Measurements from ENCODE around the gene STIMATE.

STIMATE gene

DNA sequence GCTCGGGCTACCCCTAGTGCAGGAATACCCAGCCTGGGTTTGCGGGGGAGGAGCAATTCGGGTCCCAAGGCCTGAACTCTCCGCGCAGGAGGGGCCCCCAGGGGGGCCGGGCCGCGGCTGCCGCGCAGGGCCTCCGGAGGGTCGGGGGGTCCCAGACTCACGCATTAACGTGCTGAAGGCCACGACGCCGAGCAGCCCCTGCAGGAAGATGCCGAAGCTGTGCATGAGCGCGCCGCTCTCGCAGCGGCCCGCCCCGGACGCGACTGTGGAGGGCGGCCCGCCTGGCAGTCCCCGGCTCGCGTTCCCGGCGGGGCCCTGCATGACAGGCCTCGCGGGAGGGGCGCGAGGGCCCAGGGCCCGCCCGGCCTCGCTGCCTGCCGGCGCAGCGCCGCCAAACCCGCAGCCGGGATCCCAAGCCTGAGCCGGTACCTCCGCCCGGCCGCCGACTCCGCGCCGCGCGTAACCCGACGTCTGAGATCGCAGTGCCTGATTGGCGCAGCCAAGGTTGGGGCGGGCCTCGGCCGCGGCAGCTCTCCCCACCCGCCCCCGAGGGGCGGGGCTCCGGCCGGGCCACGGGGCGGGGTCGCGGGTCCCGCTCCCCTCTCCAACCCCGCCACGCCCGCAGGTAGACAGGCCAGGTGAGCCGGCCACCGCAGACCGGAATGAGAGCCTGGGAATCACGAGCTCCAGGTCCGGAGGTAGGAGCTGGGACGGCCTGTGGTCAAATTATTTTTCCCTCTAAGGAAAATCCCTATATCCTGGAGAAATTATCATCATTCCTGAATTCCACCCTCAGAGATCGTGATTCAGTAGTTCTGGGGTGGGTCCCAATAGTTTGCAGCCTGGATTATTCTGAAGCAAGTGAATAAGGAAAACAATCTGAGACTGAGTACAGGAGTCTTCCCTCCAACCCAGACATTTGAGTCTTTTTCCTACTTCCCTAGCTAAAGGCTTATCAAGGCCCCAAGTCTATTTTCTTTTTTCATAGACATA, at the start of gene STIMATE:
TSS of gene STIMATE (minus strand) at position 419 of the 993 bp plus-strand sequence. CDS start at position 321, 98 bp downstream.
- DNase-seq: peak; percentile 76

DNA sequence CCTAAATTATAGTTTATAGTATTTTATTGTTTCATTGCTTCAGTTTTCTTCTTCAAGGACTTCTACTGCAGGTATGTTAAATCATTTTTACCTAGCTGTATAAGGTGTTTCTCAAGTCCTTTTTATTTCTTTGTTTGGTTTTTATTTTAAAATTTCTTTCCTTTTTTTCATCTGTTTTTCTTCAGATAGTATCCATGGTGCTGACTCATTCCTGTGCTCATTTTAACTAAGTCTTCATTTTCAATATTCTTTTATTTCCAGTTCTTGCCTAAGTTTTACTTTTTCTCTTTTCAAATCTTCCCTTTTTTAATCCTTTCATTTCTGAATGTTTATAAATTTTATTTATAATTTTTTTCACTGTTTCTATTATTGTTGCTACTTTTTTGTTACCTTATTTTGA, 42.3 kb upstream of the STIMATE start:
- no peak for DNase-seq

DNA sequence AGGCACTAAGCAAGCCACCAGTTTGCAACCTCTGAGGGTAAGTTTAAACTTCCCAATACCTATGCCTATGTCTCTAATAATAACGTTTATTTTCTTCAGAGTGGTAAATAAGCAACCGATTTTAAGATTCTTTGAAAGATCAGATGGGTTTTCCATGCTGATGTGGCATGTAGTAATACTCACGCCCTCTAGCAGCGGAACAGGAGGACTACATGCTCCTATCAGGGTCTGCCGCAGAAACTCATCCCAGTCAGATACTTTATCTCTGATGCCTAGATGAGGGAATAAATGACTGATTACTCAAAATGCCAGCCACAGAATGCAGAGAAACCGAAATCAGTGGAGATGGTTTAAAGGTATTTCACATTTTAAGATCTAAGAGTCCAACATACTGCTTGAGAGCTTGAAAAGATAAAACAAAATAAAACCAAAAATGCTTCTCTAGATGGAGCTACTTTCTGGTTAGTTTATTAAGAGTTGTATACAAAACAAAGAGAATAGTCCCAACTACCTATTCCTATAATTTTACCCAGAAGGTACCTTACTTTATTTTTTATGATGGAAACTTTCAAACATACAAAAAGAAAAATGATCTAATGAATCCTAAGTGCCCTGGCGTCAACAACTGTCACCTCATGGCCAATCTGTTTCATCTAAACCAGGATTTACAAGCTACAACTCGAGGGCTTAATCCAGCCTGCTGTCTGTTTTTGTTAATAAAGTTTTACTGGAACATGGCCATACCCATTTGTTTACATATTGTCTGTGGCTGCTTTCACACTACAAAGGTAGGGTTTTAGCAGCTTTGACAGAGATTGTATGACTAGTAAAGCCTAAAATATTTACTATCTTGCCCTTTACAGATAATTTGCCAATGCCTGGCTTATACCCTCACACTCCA, 37.5 kb upstream of the STIMATE start:
- peak; percentile 54 for DNase-seq

DNA sequence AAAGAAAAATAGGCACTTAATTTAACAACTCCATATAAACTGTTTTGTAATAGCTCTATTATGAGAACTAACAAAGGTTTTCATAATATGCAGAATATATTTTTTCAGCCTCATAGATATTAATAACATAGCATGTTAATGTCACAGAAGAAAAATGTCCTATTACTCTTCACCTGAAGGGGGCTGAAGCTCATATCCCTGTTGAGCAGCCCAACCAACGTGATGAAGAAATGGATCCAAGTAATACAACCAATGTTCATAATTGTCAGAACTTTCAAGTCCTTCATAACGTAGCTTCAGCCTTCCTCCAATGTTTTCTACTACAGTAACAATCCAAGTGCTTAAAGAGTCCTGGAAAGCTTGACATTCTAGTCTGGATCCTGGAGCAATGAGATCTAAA, 34.5 kb upstream of the STIMATE start:
- no peak for DNase-seq

DNA sequence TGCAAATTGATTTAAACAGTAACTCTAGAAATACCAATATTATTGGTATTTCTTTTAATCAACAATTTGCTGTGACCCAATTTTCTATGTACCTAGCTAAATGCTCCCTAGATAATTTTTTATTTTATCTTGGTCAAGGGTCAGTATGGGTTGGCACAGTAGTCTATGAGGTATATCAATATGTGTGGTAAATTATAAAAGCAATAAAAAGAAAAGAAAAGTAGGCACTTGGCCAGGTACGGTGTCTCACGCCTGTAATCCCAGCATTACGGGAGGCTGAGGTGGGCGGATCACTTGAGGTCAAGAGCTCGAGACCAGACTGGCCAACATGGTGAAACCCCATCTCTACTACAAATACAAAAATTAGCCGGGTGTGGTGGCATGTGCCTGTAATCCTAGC, 34.0 kb upstream of the STIMATE start:
- no peak for DNase-seq

DNA sequence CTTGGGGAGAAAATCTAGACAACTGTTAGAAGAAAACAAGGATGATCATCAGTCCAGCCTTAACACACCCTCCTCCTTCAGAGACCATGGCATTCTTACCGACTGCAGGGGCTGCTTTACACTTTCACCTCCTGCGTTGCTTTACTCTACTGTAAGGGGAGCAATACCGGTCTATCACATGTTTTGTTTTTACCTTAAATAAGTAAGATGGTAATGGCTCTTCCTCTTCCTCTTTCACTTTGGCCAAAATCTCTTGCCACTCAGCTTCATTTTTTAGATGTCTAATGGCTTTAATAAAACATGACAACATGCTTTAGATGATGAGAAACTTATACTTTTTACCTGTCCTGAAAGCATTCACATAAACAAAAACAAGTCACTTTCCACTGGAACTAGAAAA, 33.4 kb upstream of the STIMATE start:
- DNase-seq: no peak

DNA sequence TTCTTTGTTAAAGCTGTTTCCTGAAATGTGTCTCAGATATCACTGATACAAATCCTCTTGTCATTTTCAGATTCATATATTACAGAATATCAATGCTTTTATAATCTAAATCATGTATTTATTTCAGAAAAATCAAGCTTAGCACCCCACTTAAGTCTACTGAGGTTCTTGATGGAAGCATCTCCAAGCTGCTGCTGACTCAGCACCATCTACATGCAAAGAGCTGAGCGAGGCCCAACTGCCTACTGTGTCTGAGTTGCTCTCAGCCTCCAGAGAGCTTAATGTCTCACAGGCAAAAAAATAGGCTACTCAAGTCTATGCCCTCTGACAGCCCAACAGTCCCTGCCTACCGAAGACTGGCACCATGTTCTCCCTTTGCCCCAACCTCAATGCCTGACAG, 29.2 kb upstream of the STIMATE start:
- DNase-seq: no peak

DNA sequence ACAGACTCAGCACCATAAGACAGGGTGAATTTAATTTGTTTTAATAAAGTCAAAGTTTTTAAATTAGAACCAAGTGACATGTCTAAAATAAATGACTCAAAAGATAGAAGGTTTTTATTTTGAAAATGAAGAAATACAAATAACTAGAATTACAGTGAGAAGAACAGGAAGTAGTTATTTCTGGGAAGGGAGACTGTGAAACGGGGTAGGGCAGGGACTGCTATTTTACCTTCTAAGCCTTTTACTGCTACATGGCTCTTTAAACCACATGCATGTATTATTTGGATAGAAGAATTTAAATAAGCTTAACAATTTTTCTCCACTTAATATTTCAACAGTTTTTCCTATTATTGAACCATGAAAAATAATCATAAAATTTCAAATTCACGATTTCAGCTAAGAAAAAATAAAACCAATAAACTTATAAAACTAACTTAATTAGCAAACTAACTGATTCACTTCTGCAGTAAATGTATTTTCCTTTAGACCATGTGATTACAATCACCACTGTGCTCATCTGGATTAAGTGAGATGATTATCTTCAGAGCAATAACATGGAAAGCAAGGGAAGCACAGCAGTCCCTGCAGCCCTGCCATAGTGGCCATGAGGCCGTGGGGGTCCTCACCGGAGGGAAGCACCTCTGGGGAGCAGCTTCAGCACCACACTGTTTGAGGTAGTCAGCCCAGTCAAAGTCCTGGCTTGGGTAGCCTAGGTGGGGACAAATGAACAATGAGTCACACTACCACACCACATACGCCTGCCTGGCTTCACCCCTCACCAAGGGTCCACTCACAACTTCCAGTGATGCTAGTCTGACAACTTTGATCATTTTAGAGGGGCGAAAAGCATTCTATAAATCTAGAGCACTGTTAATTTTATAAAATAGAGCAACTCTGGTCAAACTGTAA, 28.3 kb upstream of the STIMATE start:
- no peak for DNase-seq

DNA sequence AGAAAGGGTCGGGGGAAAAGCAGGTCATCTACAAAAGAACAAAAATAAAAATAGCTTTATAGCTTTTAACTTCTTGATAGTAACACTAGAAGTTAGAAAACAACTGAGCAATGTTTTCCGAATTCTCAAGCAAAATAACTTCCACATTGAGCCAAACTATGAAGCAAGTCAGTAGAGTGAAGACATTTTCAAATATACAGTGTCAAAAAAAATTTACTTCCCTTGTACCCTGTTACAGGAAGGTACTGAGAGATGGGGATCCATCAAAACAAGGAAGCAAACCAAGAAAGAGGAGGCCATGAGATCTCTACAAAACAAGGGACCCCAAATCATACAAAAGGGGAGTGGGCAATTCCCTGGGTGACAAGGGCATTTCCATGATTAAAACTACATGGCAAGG, 26.6 kb upstream of the STIMATE start:
- DNase-seq: no peak

DNA sequence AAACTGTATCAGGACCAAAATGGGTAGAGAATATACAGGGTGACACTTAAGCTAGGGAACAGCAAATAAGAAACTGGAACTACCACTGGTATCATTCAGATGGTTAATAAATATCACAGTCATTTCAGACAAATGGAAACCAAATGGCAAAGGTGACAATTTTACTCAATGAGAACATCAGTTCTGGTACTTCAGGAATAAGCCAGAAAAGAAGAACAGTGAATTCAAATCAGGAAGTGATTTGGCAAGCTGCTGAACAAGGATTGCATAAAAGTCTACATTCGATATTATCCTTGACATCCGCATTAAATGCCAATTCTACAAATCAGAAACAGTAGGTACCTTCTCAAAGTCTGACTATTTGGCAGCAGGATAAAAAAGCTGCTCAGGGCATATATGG, 23.5 kb upstream of the STIMATE start:
- DNase-seq: no peak

DNA sequence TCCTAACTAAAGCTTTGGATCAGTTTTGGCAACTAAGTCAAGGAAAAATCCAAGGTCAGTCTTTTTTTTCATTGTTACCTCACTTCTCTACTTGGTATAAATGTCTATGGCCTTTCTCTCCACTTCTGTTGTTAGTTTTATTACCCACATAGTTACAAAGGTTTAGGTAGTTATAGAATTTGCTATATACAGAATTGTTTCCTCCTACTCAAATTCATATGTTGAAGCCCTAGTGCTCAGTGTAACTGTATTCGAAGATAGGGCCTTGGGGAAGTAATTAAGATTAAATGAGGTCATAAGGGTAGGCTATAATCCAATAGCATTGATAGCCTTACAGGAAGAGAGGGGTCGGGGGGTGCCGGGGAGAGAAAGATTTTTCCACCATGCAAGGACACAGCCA, 19.7 kb upstream of the STIMATE start:
- no peak for DNase-seq

DNA sequence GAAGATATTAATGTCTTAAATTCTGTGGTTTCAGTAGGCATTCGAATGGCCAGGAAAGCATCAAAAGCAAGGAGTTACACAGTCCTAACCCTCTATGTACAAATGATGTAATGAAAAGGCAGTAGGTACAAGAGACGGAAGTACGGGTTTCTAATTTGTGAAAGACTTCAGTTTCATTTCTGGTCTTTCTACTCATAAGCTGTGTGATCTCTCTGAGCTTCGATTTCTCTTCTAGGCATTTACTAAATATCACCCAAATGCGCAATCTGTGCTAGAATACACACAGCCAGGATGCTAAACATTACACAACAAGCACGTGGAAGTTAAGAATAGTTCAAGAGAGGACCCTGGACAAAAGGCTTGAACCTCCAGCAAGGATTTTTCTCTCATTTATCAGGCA, 17.9 kb upstream of the STIMATE start:
- DNase-seq: no peak

DNA sequence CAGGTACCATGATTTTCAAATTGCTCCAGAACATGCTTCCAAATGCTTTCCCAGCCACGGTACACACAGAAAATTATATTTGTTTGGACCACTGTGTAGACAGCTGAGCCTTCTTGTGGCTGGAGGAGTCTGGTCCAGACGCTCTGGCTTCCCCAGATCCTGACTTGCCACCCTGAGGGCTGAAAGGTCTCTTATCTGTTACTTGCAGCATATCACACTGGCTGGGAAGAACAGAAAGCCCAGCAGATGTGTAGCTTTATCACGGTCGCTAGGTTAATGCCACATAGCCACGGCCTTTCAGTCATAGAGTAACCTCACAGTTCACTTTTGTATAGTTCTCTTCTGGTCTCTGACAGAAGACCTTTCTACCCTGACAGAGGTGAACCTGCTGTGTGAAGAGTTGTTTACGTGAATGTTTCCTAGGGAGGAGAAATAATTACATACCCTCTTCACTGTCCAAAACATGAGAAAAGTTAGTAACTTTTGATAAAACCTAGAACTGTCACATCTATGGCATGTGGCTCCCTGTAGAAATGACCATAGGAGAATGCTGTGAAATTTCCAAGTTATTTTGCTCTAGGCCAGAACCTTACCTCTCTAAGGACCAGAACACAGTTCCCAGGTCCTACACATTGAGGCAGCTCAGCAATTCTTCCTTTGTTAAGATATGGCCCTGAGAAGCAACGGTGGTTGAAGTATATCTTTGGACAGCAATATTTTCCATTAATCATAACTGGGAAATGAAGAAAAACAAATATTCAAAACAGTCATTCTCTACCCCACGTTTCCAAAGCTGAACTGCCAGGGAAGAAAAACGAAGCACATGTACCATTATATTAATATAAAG, 15.8 kb upstream of the STIMATE start:
- no peak for DNase-seq

DNA sequence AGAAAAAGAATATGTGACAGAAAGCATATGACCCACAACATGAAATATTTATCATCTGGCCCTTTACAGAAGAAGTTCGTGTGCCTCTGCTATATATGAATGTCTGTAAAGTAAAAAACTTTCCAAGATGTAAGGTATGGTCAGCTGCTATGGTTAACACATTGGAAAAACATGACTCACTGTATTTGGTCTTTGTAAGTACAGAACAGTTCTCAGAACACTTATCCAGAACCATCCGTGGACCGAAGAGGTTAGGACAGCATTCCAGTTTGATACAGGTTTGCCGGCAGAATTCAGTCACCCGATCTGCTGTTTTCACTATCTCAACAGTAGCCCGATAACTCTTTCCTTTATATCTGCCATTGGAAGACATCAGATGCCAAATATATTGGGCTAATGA, 13.5 kb upstream of the STIMATE start:
- no peak for DNase-seq

DNA sequence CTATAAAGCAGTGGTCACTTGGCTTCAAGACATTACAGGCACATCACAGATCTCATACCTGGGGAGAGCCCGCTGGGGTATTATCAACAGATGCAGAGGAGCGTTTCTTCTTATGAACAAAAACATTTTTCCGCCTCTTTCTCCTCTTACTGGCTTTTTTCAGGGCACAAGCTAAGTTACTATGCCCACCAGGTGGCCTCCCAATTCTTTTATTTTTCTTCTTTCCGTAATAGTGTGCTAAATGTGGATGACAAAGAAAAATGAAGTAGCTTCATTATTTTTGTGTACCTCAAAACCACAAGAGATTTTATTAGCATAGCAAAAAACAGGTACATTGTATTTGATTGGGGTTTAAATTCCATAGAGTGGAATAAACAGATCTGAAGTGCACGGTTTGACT, 10.1 kb upstream of the STIMATE start:
- DNase-seq: no peak

DNA sequence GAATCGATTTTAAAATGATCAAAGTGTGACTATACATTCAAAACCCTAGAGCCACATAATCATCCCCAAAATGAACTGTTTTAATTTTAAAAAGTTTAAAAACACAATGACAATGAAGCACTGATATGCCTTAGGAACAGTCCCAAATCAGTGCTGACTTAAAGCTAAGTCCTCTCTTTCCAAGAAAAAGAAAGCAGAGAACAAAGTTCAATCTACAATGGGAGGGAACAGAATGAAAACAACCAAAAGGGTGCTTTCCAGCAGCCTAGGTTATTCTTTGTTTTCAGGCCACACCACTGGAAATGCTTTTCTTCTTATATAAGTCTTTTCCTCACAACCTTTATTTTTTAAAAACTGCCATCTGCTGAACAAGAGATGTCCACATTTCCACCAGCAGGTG, 7.2 kb upstream of the STIMATE start:
- DNase-seq: no peak

DNA sequence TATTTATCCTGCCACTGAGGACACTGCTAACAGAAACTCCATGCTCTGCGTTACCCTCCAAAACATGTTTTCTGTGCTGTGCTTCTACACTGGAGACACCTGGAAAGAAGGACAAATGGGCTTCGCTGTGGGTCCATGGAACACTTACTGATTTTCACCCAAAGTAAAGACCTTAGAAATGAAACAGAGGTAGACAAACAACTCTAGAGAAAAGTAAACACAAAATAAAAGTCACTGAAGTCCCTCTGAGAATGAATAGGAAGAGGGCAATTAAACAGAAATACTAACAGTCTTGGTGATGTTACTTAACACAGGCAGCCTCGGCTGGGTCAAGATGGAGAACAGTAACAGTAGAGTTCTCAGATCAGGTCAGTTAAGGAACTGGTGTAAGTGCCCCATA, 6.7 kb upstream of the STIMATE start:
- DNase-seq: no peak

DNA sequence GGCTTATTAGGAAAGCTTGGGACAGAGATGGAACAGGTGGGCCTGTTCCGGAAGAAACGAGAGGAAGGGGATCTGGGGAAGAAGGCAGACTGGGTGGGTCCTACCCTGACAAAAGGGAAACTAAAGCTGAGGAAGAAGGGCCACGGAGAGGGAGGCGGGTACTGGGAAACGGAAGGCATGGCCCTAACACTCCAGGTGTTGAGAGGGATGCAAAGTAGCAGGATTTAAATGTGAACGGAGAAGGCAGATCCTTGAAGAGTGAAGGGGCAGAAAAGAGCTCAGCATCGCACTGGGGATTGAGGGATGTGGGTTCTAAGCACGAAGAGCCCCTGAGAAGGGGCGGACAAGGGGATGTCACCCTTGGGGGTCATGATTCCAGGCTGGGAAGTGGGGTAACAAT, 735 bp downstream of the STIMATE start:
- no peak for DNase-seq

DNA sequence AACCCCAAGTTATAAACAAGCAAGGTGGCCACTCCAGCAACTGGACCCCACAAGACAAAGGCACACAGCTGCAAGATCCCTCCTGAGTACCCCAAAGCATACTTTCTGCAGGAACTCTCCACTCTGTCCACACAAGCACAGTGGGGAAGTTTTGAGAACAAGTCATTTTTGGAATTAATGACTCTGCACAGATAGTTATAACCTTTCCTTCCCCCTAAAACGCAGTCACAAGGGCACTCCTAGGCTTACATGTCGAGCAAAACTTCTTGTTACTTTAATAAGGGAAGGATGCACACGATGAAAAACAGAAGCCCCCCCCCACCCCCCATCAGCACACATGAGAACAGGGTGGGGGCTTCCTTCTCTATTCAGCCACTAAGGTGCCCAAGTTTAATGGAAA, 1.2 kb downstream of the STIMATE start:
- no peak for DNase-seq

DNA sequence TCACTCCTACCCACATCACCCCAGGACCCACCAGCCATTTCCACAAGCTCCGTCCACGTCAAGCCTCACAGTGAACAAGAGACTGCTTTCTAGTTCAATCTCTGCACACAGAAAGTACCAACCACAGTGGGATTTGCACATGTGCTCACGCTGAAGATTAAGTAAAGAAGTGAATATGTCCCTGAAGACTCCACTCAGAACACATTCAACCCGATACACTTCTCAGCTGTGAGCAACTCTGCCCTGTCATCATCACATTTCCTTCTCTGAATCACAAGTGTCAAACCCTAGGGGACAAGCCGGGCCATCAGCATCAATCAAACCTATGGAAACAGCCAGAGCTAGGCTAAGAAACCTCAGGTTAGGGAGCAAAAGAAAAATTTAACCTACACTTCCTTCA, 1.9 kb downstream of the STIMATE start:
- no peak for DNase-seq

DNA sequence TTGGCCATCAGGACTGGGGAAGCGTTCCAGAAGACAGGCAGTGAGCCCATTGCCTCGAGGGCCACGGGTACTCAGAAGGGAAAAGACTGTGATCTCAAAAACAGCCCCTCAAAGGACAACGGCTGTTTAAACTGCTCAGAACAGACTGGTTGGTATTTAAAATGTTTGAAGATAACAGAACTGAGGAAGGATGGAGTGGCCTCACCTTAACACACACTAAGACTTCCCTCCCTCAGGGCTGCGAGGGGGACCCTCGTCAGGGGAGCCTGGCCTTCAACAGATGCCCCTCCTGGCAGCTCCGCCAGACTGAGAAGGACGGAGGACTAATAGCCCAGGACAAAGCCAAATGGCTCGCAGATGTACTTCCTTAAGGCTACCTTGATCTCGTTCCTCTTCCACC, 2.6 kb downstream of the STIMATE start:
- DNase-seq: no peak

DNA sequence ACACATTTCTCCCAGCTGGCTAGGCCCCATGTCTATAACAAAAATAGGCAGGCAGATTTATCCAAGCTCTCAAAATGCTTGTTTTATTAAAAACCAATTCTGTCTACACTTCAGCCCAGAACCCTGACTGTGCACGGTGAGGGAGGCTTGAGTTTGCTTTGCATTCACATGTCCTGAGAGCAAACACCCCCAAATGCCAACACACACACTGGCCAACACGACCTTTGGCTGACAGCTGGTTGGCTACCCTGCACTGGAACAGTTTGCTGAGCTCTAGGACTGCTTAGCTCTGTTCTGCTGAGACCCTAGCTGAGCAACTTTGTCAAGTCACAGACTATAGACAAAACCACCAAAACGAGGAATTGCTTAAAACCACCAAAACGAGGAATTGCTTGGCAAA, 3.6 kb downstream of the STIMATE start:
- DNase-seq: no peak

Data from fibroblast of upper back skin (primary cell).